ENCODE data around the gene MPPED1. TPM values are rescaled to one million over a fixed set of nuclear protein-coding genes. Genes with fewer than 3 reads are reported as not detected.

Gene MPPED1
- total and polyA plus RNA-seq, 3 experiments from 2014 or later = not detected

GRCh38 chr22:43526946-43527345 is 115.1 kb downstream of the MPPED1 start:
- Histone ChIP-seq H3K4me3 (ENCODE audit: low read length) (no peak overlapping the region), H3K9me3 (ENCODE audit: low read length) (no peaks in the 10 kb centered on the region), H3K36me3 (ENCODE audit: insufficient read depth, low read length) (no peaks in the 10 kb centered on the region), H3K27ac (ENCODE audit: low read depth, low read length) (no peak overlapping the region), H3K4me1 (ENCODE audit: insufficient read depth, low read length) (no peaks in the 10 kb centered on the region), H3K27me3 (ENCODE audit: insufficient read depth, low read length, poor library complexity, severe bottlenecking) (peaks cover 4% of the 10 kb centered on the region)
- H3K36me3 Mint-ChIP-seq = no peaks in the 10 kb centered on the region
- ChIA-PET CTCF (no interaction called here), POLR2A (no interaction called here)
- no peaks in the 10 kb centered on the region for H3K4me1 Mint-ChIP-seq
- H3K27me3 Mint-ChIP-seq = peaks cover 6 to 27% of the 10 kb centered on the region in 2 donors
- H3K4me3 Mint-ChIP-seq = no peak overlapping the region
- no peak for DNase-seq
- H3K27ac Mint-ChIP-seq = no peak overlapping the region
- no peaks in the 10 kb centered on the region for H3K9me3 Mint-ChIP-seq

GRCh38 chr22:43528601-43529360 is 117.0 kb downstream of the MPPED1 start:
- Mint-ChIP-seq H3K9me3 (no peaks in the 10 kb centered on the region), H3K27ac (no peak overlapping the region), H3K4me1 (no peaks in the 10 kb centered on the region), H3K36me3 (no peaks in the 10 kb centered on the region), H3K27me3 (peaks cover 6 to 31% of the 10 kb centered on the region in 2 donors), H3K4me3 (no peak overlapping the region)
- Histone ChIP-seq H3K27me3 (ENCODE audit: insufficient read depth, low read length, poor library complexity, severe bottlenecking) (peaks cover 4% of the 10 kb centered on the region), H3K4me3 (ENCODE audit: low read length) (no peak overlapping the region), H3K4me1 (ENCODE audit: insufficient read depth, low read length) (no peaks in the 10 kb centered on the region), H3K9me3 (ENCODE audit: low read length) (no peaks in the 10 kb centered on the region), H3K27ac (ENCODE audit: low read depth, low read length) (no peak overlapping the region), H3K36me3 (ENCODE audit: insufficient read depth, low read length) (no peaks in the 10 kb centered on the region)
- ChIA-PET POLR2A (no interaction called here), CTCF (no interaction called here)
- no peak for DNase-seq

GRCh38 chr22:43529461-43529860 is 117.6 kb downstream of the MPPED1 start:
- no peaks in the 10 kb centered on the region for H3K9me3 Mint-ChIP-seq
- ChIA-PET POLR2A (no interaction called here), CTCF (no interaction called here)
- H3K4me3 Mint-ChIP-seq = no peak overlapping the region
- no peak overlapping the region for H3K27ac ChIP-seq (ENCODE audit: low read depth, low read length)
- H3K27me3 Mint-ChIP-seq = peaks cover 4 to 32% of the 10 kb centered on the region in 2 donors
- no peak overlapping the region for H3K4me3 ChIP-seq (ENCODE audit: low read length)
- no peaks in the 10 kb centered on the region for H3K4me1 Mint-ChIP-seq
- no peaks in the 10 kb centered on the region for H3K4me1 ChIP-seq (ENCODE audit: insufficient read depth, low read length)
- peaks cover 4% of the 10 kb centered on the region for H3K27me3 ChIP-seq (ENCODE audit: insufficient read depth, low read length, poor library complexity, severe bottlenecking)
- DNase-seq = no peak
- no peak overlapping the region for H3K27ac Mint-ChIP-seq
- H3K36me3 ChIP-seq (ENCODE audit: insufficient read depth, low read length) = no peaks in the 10 kb centered on the region
- H3K36me3 Mint-ChIP-seq = no peaks in the 10 kb centered on the region
- H3K9me3 ChIP-seq (ENCODE audit: low read length) = no peaks in the 10 kb centered on the region

GRCh38 chr22:43529934-43530333 is 118.1 kb downstream of the MPPED1 start:
- Histone ChIP-seq H3K4me1 (ENCODE audit: insufficient read depth, low read length) (no peaks in the 10 kb centered on the region), H3K9me3 (ENCODE audit: low read length) (no peaks in the 10 kb centered on the region), H3K27me3 (ENCODE audit: insufficient read depth, low read length, poor library complexity, severe bottlenecking) (peaks cover 4% of the 10 kb centered on the region), H3K36me3 (ENCODE audit: insufficient read depth, low read length) (no peaks in the 10 kb centered on the region), H3K27ac (ENCODE audit: low read depth, low read length) (no peak overlapping the region), H3K4me3 (ENCODE audit: low read length) (no peak overlapping the region)
- DNase-seq = no peak
- ChIA-PET CTCF (no interaction called here), POLR2A (no interaction called here)
- H3K27ac Mint-ChIP-seq = no peak overlapping the region
- H3K4me3 Mint-ChIP-seq = peak overlapping the region in 1 of 7 donors; percentile 65
- H3K4me1 Mint-ChIP-seq = no peaks in the 10 kb centered on the region
- peaks cover 5 to 34% of the 10 kb centered on the region in 2 donors for H3K27me3 Mint-ChIP-seq
- H3K36me3 Mint-ChIP-seq = no peaks in the 10 kb centered on the region
- H3K9me3 Mint-ChIP-seq = no peaks in the 10 kb centered on the region

- CTCF ChIA-PET = no interaction called here
- H3K36me3 Mint-ChIP-seq = no peaks in the 10 kb centered on the region
Measured at GRCh38 chr22:43530349-43531201, 118.8 kb downstream of the MPPED1 start.

GRCh38 chr22:43531651-43532050 is 119.8 kb downstream of the MPPED1 start:
- no peak overlapping the region for H3K27ac Mint-ChIP-seq

More at GRCh38 chr22:43530349-43531201, 118.8 kb downstream of the MPPED1 start:
- Mint-ChIP-seq H3K4me3 (no peak overlapping the region), H3K27me3 (peaks cover 6 to 33% of the 10 kb centered on the region in 2 donors), H3K4me1 (no peaks in the 10 kb centered on the region), H3K27ac (no peak overlapping the region), H3K9me3 (no peaks in the 10 kb centered on the region)
- Histone ChIP-seq H3K4me1 (ENCODE audit: insufficient read depth, low read length) (no peaks in the 10 kb centered on the region), H3K4me3 (ENCODE audit: low read length) (no peak overlapping the region), H3K27ac (ENCODE audit: low read depth, low read length) (no peak overlapping the region), H3K9me3 (ENCODE audit: low read length) (no peaks in the 10 kb centered on the region), H3K27me3 (ENCODE audit: insufficient read depth, low read length, poor library complexity, severe bottlenecking) (peaks cover 4% of the 10 kb centered on the region), H3K36me3 (ENCODE audit: insufficient read depth, low read length) (no peaks in the 10 kb centered on the region)
- DNase-seq = no peak
- POLR2A ChIA-PET = no interaction called here

GRCh38 chr22:43532301-43533155 is 120.7 kb downstream of the MPPED1 start:
- H3K4me3 Mint-ChIP-seq = no peak overlapping the region
- Histone ChIP-seq H3K27me3 (ENCODE audit: insufficient read depth, low read length, poor library complexity, severe bottlenecking) (no peaks in the 10 kb centered on the region), H3K9me3 (ENCODE audit: low read length) (no peaks in the 10 kb centered on the region), H3K36me3 (ENCODE audit: insufficient read depth, low read length) (no peaks in the 10 kb centered on the region), H3K4me3 (ENCODE audit: low read length) (no peak overlapping the region), H3K27ac (ENCODE audit: low read depth, low read length) (no peak overlapping the region), H3K4me1 (ENCODE audit: insufficient read depth, low read length) (no peaks in the 10 kb centered on the region)
- ChIA-PET CTCF (no interaction called here), POLR2A (no interaction called here)
- H3K27me3 Mint-ChIP-seq = peaks cover 9 to 29% of the 10 kb centered on the region in 2 donors
- no peak for DNase-seq
- no peaks in the 10 kb centered on the region for H3K4me1 Mint-ChIP-seq
- H3K36me3 Mint-ChIP-seq = no peaks in the 10 kb centered on the region
- H3K27ac Mint-ChIP-seq = no peak overlapping the region
- no peaks in the 10 kb centered on the region for H3K9me3 Mint-ChIP-seq

More at GRCh38 chr22:43531651-43532050, 119.8 kb downstream of the MPPED1 start:
- Mint-ChIP-seq H3K4me1 (no peaks in the 10 kb centered on the region), H3K9me3 (no peaks in the 10 kb centered on the region), H3K27me3 (peaks cover 9 to 29% of the 10 kb centered on the region in 2 donors), H3K36me3 (no peaks in the 10 kb centered on the region), H3K4me3 (no peak overlapping the region)
- DNase-seq = no peak
- ChIA-PET POLR2A (no interaction called here), CTCF (no interaction called here)
- Histone ChIP-seq H3K27me3 (ENCODE audit: insufficient read depth, low read length, poor library complexity, severe bottlenecking) (no peaks in the 10 kb centered on the region), H3K9me3 (ENCODE audit: low read length) (no peaks in the 10 kb centered on the region), H3K36me3 (ENCODE audit: insufficient read depth, low read length) (no peaks in the 10 kb centered on the region), H3K4me3 (ENCODE audit: low read length) (no peak overlapping the region), H3K4me1 (ENCODE audit: insufficient read depth, low read length) (no peaks in the 10 kb centered on the region), H3K27ac (ENCODE audit: low read depth, low read length) (no peak overlapping the region)

- Histone ChIP-seq H3K27me3 (ENCODE audit: insufficient read depth, low read length, poor library complexity, severe bottlenecking) (no peaks in the 10 kb centered on the region), H3K36me3 (ENCODE audit: insufficient read depth, low read length) (no peaks in the 10 kb centered on the region), H3K9me3 (ENCODE audit: low read length) (no peaks in the 10 kb centered on the region), H3K27ac (ENCODE audit: low read depth, low read length) (no peak overlapping the region), H3K4me3 (ENCODE audit: low read length) (no peak overlapping the region), H3K4me1 (ENCODE audit: insufficient read depth, low read length) (no peaks in the 10 kb centered on the region)
- peaks cover 0 to 2% (median 0%) of the 10 kb centered on the region in 3 donors for H3K36me3 Mint-ChIP-seq
- H3K4me3 Mint-ChIP-seq = no peak overlapping the region
- no peaks in the 10 kb centered on the region for H3K4me1 Mint-ChIP-seq
- POLR2A ChIA-PET = no interaction called here
- H3K27me3 Mint-ChIP-seq = peaks cover 11 to 34% of the 10 kb centered on the region in 2 donors
- H3K27ac Mint-ChIP-seq = no peak overlapping the region
- CTCF ChIA-PET = no interaction called here
- DNase-seq = no peak
- H3K9me3 Mint-ChIP-seq = peaks cover 0 to 2% (median 0%) of the 10 kb centered on the region in 5 donors
Measured at GRCh38 chr22:43533156-43533530, 121.3 kb downstream of the MPPED1 start.
